IMR-90 (cell line): ENCODE data around the gene PRDM5. TPM values are rescaled to one million over a fixed set of nuclear protein-coding genes. Genes with fewer than 3 reads are reported as not detected.

ENCODE experiments used
- ATAC-seq: fragments of 200-7000 bp; cut with Tn5 transposase; 2 replicates; pipeline ENCODE4 v1.9.1; 2020; ENCODE audit warnings: low read depth, mild to moderate bottlenecking, moderate library complexity
- BruUV-seq: library from RNA; stranded (reverse); fragments of 400-500 nt; replicated peaks from 2 replicates; lab custom pipeline; 2021; lab: Mats Ljungman, UMichigan
- CTCF ChIA-PET: fragments of 300-600 bp; formaldehyde crosslinking; extraction: SDS; loops from one replicate; lab custom pipeline; 2021; ENCODE audit warnings: antibody characterized with exemption; lab: Yijun Ruan, JAX
- POLR2A ChIA-PET: fragments of 300-600 bp; sonication (Branson Sonifier 250); formaldehyde crosslinking; loops from one replicate; lab custom pipeline; 2022; ENCODE audit warnings: antibody characterized with exemption; ENCODE audit not compliant: unreplicated experiment; lab: Charles Lee
- DNase-seq: peaks from one replicate; pipeline ENCODE4 v3.0.0; 2013
- H2AFZ ChIP-seq: replicated peaks from 2 replicates; pipeline ENCODE3; 2013; ENCODE audit warnings: low read length, mild to moderate bottlenecking; ENCODE audit not compliant: poor library complexity
- H2AK5ac ChIP-seq: 2 replicates; pipeline ENCODE4 v1.6.1; 2013; ENCODE audit warnings: low read depth, low read length, inconsistent platforms
- H2AK9ac ChIP-seq: replicated peaks from 2 replicates; pipeline ENCODE3; 2013; ENCODE audit warnings: mild to moderate bottlenecking, low read depth, low read length, moderate library complexity; ENCODE audit not compliant: poor library complexity
- H2BK120ac ChIP-seq: 2 replicates; pipeline ENCODE4 v1.6.1; 2013; ENCODE audit warnings: low read depth, low read length, inconsistent platforms
- H2BK15ac ChIP-seq: 3 replicates; pipeline ENCODE4 v1.6.1; 2013; ENCODE audit warnings: low read depth, low read length, inconsistent platforms
- H2BK20ac ChIP-seq: 2 replicates; pipeline ENCODE4 v1.6.1; 2013; ENCODE audit warnings: low read depth, mild to moderate bottlenecking, inconsistent platforms, low read length, moderate library complexity
- H2BK5ac ChIP-seq: 2 replicates; pipeline ENCODE4 v1.6.1; 2013; ENCODE audit warnings: mild to moderate bottlenecking, low read depth, low read length, inconsistent platforms; ENCODE audit not compliant: poor library complexity, severe bottlenecking
- H3K14ac ChIP-seq: replicated peaks from 2 replicates; pipeline ENCODE4 v1.6.1; 2013; ENCODE audit warnings: low read depth, low read length, inconsistent platforms
- H3K18ac ChIP-seq: 2 replicates; pipeline ENCODE4 v1.6.1; 2013; ENCODE audit warnings: low read depth, low read length, control low read depth
- H3K23ac ChIP-seq: 2 replicates; pipeline ENCODE4 v1.6.1; 2013; ENCODE audit warnings: low read depth, low read length, inconsistent platforms
- H3K27ac ChIP-seq: 2 replicates; pipeline ENCODE4 v1.5.1; 2013; ENCODE audit warnings: mild to moderate bottlenecking, control low read depth, low read length; ENCODE audit not compliant: insufficient read depth
- H3K27me3 ChIP-seq: 2 replicates; pipeline ENCODE4 v1.6.1; 2013; ENCODE audit warnings: low read length; ENCODE audit not compliant: control insufficient read depth, insufficient read depth
- H3K36me3 ChIP-seq: 2 replicates; pipeline ENCODE4 v1.6.1; 2013; ENCODE audit warnings: low read length, mixed read lengths; ENCODE audit not compliant: control insufficient read depth, insufficient read depth
- H3K4ac ChIP-seq: 2 replicates; pipeline ENCODE4 v1.6.1; 2013; ENCODE audit warnings: low read depth, low read length, inconsistent platforms
- H3K4me1 ChIP-seq: 2 replicates; pipeline ENCODE4 v1.6.1; 2013; ENCODE audit warnings: low read length, mixed read lengths; ENCODE audit not compliant: control insufficient read depth, insufficient read depth
- H3K4me2 ChIP-seq: 2 replicates; pipeline ENCODE4 v1.6.1; 2013; ENCODE audit warnings: low read depth, mild to moderate bottlenecking, control low read depth, low read length, moderate library complexity
- H3K4me3 ChIP-seq: 2 replicates; pipeline ENCODE4 v1.5.1; 2013; ENCODE audit warnings: low read depth, mild to moderate bottlenecking, control low read depth, low read length, moderate library complexity; ENCODE audit not compliant: insufficient read depth
- H3K56ac ChIP-seq: 2 replicates; pipeline ENCODE4 v1.6.1; 2013; ENCODE audit warnings: low read length, inconsistent platforms; ENCODE audit not compliant: insufficient read depth; ENCODE audit errors: extremely low read depth
- H3K79me1 ChIP-seq, 2 experiments: 2 replicates each; pipeline ENCODE4 v1.6.1; 2013; ENCODE audit warnings: low read length in 2 of 2, inconsistent platforms in 1 of 2, low read depth in 1 of 2
- H3K9ac ChIP-seq: 2 replicates; pipeline ENCODE4 v1.6.1; 2013; ENCODE audit warnings: low read depth, low read length, control low read depth
- H3K9me1 ChIP-seq: 2 replicates; pipeline ENCODE4 v1.6.1; 2013; ENCODE audit warnings: low read length, inconsistent platforms; ENCODE audit not compliant: insufficient read depth
- H3K9me3 ChIP-seq: 2 replicates; pipeline ENCODE4 v1.6.1; 2013; ENCODE audit warnings: low read length; ENCODE audit not compliant: control insufficient read depth, insufficient read depth
- H4K20me1 ChIP-seq: 2 replicates; pipeline ENCODE4 v1.6.1; 2013; ENCODE audit warnings: low read length, inconsistent platforms; ENCODE audit not compliant: insufficient read depth
- H4K5ac ChIP-seq: 2 replicates; pipeline ENCODE4 v1.6.1; 2013; ENCODE audit warnings: mild to moderate bottlenecking, low read depth, low read length, control low read depth
- H4K8ac ChIP-seq, 2 experiments: 2 replicates each; pipeline ENCODE4 v1.6.1; 2013; ENCODE audit warnings: low read depth in 2 of 2, low read length in 2 of 2, control low read depth in 1 of 2, inconsistent platforms in 1 of 2
- H4K91ac ChIP-seq: 2 replicates; pipeline ENCODE4 v1.6.1; 2013; ENCODE audit warnings: low read depth, low read length, inconsistent platforms; ENCODE audit not compliant: insufficient read depth
- BHLHE40 ChIP-seq: fragments of 150-350 bp; IDR thresholded peaks from 2 replicates; pipeline ENCODE4 v1.6.1; 2016; ENCODE audit warnings: mild to moderate bottlenecking, low read depth, low read length
- CEBPB ChIP-seq: IDR thresholded peaks from 2 replicates; pipeline ENCODE4 v1.6.1; 2012; ENCODE audit warnings: low read depth, low read length, improper control_type of control experiment
- CHD1 ChIP-seq: IDR thresholded peaks from 2 replicates; pipeline ENCODE4 v1.6.1; 2012; ENCODE audit warnings: low read depth, low read length, improper control_type of control experiment
- ELK1 ChIP-seq: fragments of 150-350 bp; IDR thresholded peaks from 2 replicates; pipeline ENCODE4 v1.6.1; 2016; ENCODE audit warnings: low read depth, mild to moderate bottlenecking, low read length, moderate library complexity, borderline replicate concordance
- FOS ChIP-seq: fragments of 150-350 bp; IDR thresholded peaks from 2 replicates; pipeline ENCODE4 v1.6.1; 2016; ENCODE audit warnings: low read depth, low read length
- MAFK ChIP-seq: IDR thresholded peaks from 2 replicates; pipeline ENCODE4 v1.6.1; 2012; ENCODE audit warnings: low read depth, low read length, improper control_type of control experiment
- MAZ ChIP-seq: IDR thresholded peaks from 2 replicates; pipeline ENCODE4 v1.6.1; 2012; ENCODE audit warnings: low read depth, mild to moderate bottlenecking, low read length, improper control_type of control experiment, moderate library complexity, borderline replicate concordance
- MXI1 ChIP-seq: IDR thresholded peaks from 2 replicates; pipeline ENCODE4 v1.6.1; 2012; ENCODE audit warnings: low read depth, mild to moderate bottlenecking, low read length, moderate library complexity, borderline replicate concordance
- RCOR1 ChIP-seq: IDR thresholded peaks from 2 replicates; pipeline ENCODE4 v1.6.1; 2012; ENCODE audit warnings: mild to moderate bottlenecking, low read length, improper control_type of control experiment; ENCODE audit not compliant: insufficient replicate concordance
- USF2 ChIP-seq: fragments of 150-350 bp; IDR thresholded peaks from 2 replicates; pipeline ENCODE4 v1.6.1; 2017; ENCODE audit warnings: mild to moderate bottlenecking, antibody characterized with exemption, low read length, low read depth
- WGBS, 2 experiments: methylation state at CpG; one replicate each; pipeline versions ENCODE4 v1.1.5 to v1.1.7; 2013; ENCODE audit warnings: missing lambda C conversion rate in 2 of 2; ENCODE audit not compliant: insufficient read length in 1 of 2; ENCODE audit errors: extremely low coverage in 2 of 2; 5-methylcytosine and 5-hydroxymethylcytosine counted together
- dilution Hi-C: fragments of 300-500 bp; cut with HindIII; formaldehyde crosslinking; loops from one replicate; pipeline ENCODE4 v1.14.3; 2018; ENCODE audit warnings: low sequenced_read_pairs; ENCODE audit not compliant: unreplicated experiment
- in situ Hi-C: fragments of 300-500 bp; cut with MboI; formaldehyde crosslinking; loops from 3 replicates; pipeline ENCODE4 v1.14.3; 2019; ENCODE audit warnings: low sequenced_read_pairs, inconsistent platforms, mixed read lengths
- intact Hi-C: fragments of 100-400 bp; cut with micrococcal nuclease; formaldehyde crosslinking; loops from 2 replicates; pipeline ENCODE4 v1.10.0; 2022
- polyA plus RNA-seq, 3 experiments: library from polyadenylated mRNA; depleted of rRNA; stranded (reverse); fragments of >200 nt; gene quantifications; 2 replicates each; pipeline ENCODE4 v1.2.3, GENCODE V29; 2012; ENCODE audit warnings: low replicate concordance in 1 of 3
- total RNA-seq: library from RNA; depleted of rRNA; stranded (reverse); fragments of >200 nt; gene quantifications from 2 replicates; pipeline ENCODE4 v1.2.3, GENCODE V29; 2012

The PRDM5 gene
- total and polyA plus RNA-seq, 2 of the 4 experiments (the other 2 are of a cell fraction) = 4.1 to 10.8 TPM

DNA sequence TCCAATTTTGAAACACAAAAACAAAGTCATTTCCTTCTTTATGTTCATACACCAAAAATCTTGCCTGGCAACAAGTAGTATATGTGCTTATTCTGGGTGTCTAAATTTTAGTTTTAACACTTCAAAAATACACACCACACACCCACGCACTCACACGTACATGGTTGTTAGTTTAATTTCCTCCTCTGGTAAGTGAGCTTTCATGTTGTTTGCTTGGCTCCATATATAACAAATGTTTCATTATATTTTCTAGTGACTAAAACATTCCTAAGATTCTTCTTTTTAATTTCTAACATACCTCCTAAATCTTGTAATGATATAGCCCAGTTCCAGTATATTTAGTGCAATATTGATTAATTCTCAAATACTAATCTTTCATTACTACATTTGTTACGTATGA lies 80.9 kb downstream of the PRDM5 start:
- H2BK15ac ChIP-seq = no peak overlapping the region
- H2BK120ac ChIP-seq = no peak overlapping the region
- H3K56ac ChIP-seq = no peak overlapping the region
- H2AFZ ChIP-seq = no peak overlapping the region
- H2AK9ac ChIP-seq = no peak overlapping the region
- POLR2A ChIA-PET = no interaction called here
- H2AK5ac ChIP-seq = no peak overlapping the region
- H3K4me2 ChIP-seq = peak overlapping the region; percentile 74; the same call in 1 of the 2 replicates
- H3K14ac ChIP-seq = no peak overlapping the region
- H3K9ac ChIP-seq = no peak overlapping the region
- CTCF ChIA-PET = no interaction called here
- no peak overlapping the region for H3K4ac ChIP-seq
- H3K18ac ChIP-seq = peak overlapping the region; percentile 73; the same call in 1 of the 2 replicates
- intact Hi-C loops = no loop called here
- no peak for TF ChIP-seq MAFK
- no peak for TF ChIP-seq RCOR1
- TF ChIP-seq ELK1 = no peak
- TF ChIP-seq USF2 = no peak
- no peak for TF ChIP-seq CEBPB
- TF ChIP-seq CHD1 = no peak
- TF ChIP-seq MXI1 = no peak
- no peak for TF ChIP-seq FOS
- TF ChIP-seq MAZ = no peak
- TF ChIP-seq BHLHE40 = no peak
- H3K79me1 ChIP-seq = peaks cover 0 to 5% of the 10 kb centered on the region in 2 experiments; a peak in 1 of 4 replicates
- in situ Hi-C loops = no loop called here
- dilution Hi-C loops = no loop called here
- H3K36me3 ChIP-seq = no peaks in the 10 kb centered on the region
- H4K91ac ChIP-seq = no peak overlapping the region
- peaks cover 3% of the 10 kb centered on the region for H3K4me1 ChIP-seq
- BruUV-seq = no TSS peak
- no peak overlapping the region for H3K23ac ChIP-seq
- peak overlapping the region; percentile 73; the same call in 1 of the 2 replicates for H2BK20ac ChIP-seq
- H3K9me1 ChIP-seq = 0 out of 2 replicates have a peak, but pooled peaks cover 3% of the 10 kb centered on the region
- no peaks in the 10 kb centered on the region for H4K20me1 ChIP-seq
- no CpG with 5 or more reads among the region's 3 CpGs for WGBS, 2 experiments
- peak overlapping the region; percentile 69 for H2BK5ac ChIP-seq
- ATAC-seq (peak; percentile 64), DNase-seq (peak; percentile 17)
- H3K27ac ChIP-seq = no peak overlapping the region
- H4K8ac ChIP-seq = peak overlapping the region in 1 of 2 experiments; percentile 61; a peak in 1 of 4 replicates
- H3K9me3 ChIP-seq = no peaks in the 10 kb centered on the region
- no peak overlapping the region for H3K4me3 ChIP-seq
- H3K27me3 ChIP-seq = no peaks in the 10 kb centered on the region
- no peak overlapping the region for H4K5ac ChIP-seq
